Stimulated activated CD8-positive, alpha-beta memory T cell treated with anti-CD3 and anti-CD28 coated beads, Interleukin-4, amount 100 ng/mL, for 1 hour (primary cell): ENCODE results near the gene NCOA3.
"Not testable (repeated sequence)": the region's sequence is repeated elsewhere in the genome, so short reads cannot be mapped to it uniquely, and the experiment has no call there.

Experiments
- DNase-seq, 2 donors: peaks; one replicate each; pipeline ENCODE4 v3.0.0-alpha.2; 2020; ENCODE audit warnings: low read depth in 2 of 2, low spot score in 1 of 2

Gene NCOA3

GRCh38 chr20:47501482-47502270 is at the start of gene NCOA3:
NCOA3 (plus strand) TSS chr20:47501887; CDS start chr20:47622248, 120,361 bp downstream.
- DNase-seq = peak; percentile 85

- no peak for DNase-seq
Measured at GRCh38 chr20:47452736-47453161, 48.9 kb upstream of the NCOA3 start.

- DNase-seq = no peak
Measured at GRCh38 chr20:47453167-47453782, 48.4 kb upstream of the NCOA3 start.

- DNase-seq = no peak
Measured at GRCh38 chr20:47454298-47455132, 47.2 kb upstream of the NCOA3 start.

GRCh38 chr20:47455133-47456040 is 46.3 kb upstream of the NCOA3 start:
- no peak for DNase-seq

GRCh38 chr20:47456041-47456537 is 45.6 kb upstream of the NCOA3 start:
- no peak for DNase-seq

- no peak for DNase-seq
Measured at GRCh38 chr20:47456952-47457724, 44.5 kb upstream of the NCOA3 start.

- DNase-seq = not testable (repeated sequence)
Measured at GRCh38 chr20:47458280-47459050, 43.2 kb upstream of the NCOA3 start.

GRCh38 chr20:47459344-47460073 is 42.2 kb upstream of the NCOA3 start:
- DNase-seq = no peak

- not testable (repeated sequence) for DNase-seq
Measured at GRCh38 chr20:47460761-47461112, 41.0 kb upstream of the NCOA3 start.

- DNase-seq = no peak
Measured at GRCh38 chr20:47461120-47461685, 40.5 kb upstream of the NCOA3 start.

- DNase-seq = not testable (repeated sequence)
Measured at GRCh38 chr20:47461906-47462305, 39.8 kb upstream of the NCOA3 start.

GRCh38 chr20:47464380-47465101 is 37.1 kb upstream of the NCOA3 start:
- DNase-seq = no peak

GRCh38 chr20:47465335-47466090 is 36.2 kb upstream of the NCOA3 start:
- no peak for DNase-seq

GRCh38 chr20:47466213-47466612 is 35.5 kb upstream of the NCOA3 start:
- no peak for DNase-seq

GRCh38 chr20:47466704-47467459 is 34.8 kb upstream of the NCOA3 start:
- no peak for DNase-seq
